IMR-90 (cell line): Measurements from ENCODE around the gene TLCD1. TPM values are rescaled to one million over a fixed set of nuclear protein-coding genes. Genes with fewer than 3 reads are reported as not detected.

Experiments
- ATAC-seq: fragments of 200-7000 bp; cut with Tn5 transposase; 2 replicates; pipeline ENCODE4 v1.9.1; 2020; ENCODE audit warnings: low read depth, mild to moderate bottlenecking, moderate library complexity
- BruUV-seq: library from RNA; stranded (reverse); fragments of 400-500 nt; replicated peaks from 2 replicates; lab custom pipeline; 2021; lab: Mats Ljungman, UMichigan
- CTCF ChIA-PET: fragments of 300-600 bp; formaldehyde crosslinking; extraction: SDS; loops from one replicate; lab custom pipeline; 2021; ENCODE audit warnings: antibody characterized with exemption; lab: Yijun Ruan, JAX
- POLR2A ChIA-PET: fragments of 300-600 bp; sonication (Branson Sonifier 250); formaldehyde crosslinking; loops from one replicate; lab custom pipeline; 2022; ENCODE audit warnings: antibody characterized with exemption; ENCODE audit not compliant: unreplicated experiment; lab: Charles Lee
- DNase-seq: peaks from one replicate; pipeline ENCODE4 v3.0.0; 2013
- H2AFZ ChIP-seq: replicated peaks from 2 replicates; pipeline ENCODE3; 2013; ENCODE audit warnings: low read length, mild to moderate bottlenecking; ENCODE audit not compliant: poor library complexity
- H2AK5ac ChIP-seq: 2 replicates; pipeline ENCODE4 v1.6.1; 2013; ENCODE audit warnings: low read depth, low read length, inconsistent platforms
- H2AK9ac ChIP-seq: replicated peaks from 2 replicates; pipeline ENCODE3; 2013; ENCODE audit warnings: mild to moderate bottlenecking, low read depth, low read length, moderate library complexity; ENCODE audit not compliant: poor library complexity
- H2BK120ac ChIP-seq: 2 replicates; pipeline ENCODE4 v1.6.1; 2013; ENCODE audit warnings: low read depth, low read length, inconsistent platforms
- H2BK15ac ChIP-seq: 3 replicates; pipeline ENCODE4 v1.6.1; 2013; ENCODE audit warnings: low read depth, low read length, inconsistent platforms
- H2BK20ac ChIP-seq: 2 replicates; pipeline ENCODE4 v1.6.1; 2013; ENCODE audit warnings: low read depth, mild to moderate bottlenecking, inconsistent platforms, low read length, moderate library complexity
- H2BK5ac ChIP-seq: 2 replicates; pipeline ENCODE4 v1.6.1; 2013; ENCODE audit warnings: mild to moderate bottlenecking, low read depth, low read length, inconsistent platforms; ENCODE audit not compliant: poor library complexity, severe bottlenecking
- H3K14ac ChIP-seq: replicated peaks from 2 replicates; pipeline ENCODE4 v1.6.1; 2013; ENCODE audit warnings: low read depth, low read length, inconsistent platforms
- H3K18ac ChIP-seq: 2 replicates; pipeline ENCODE4 v1.6.1; 2013; ENCODE audit warnings: low read depth, low read length, control low read depth
- H3K23ac ChIP-seq: 2 replicates; pipeline ENCODE4 v1.6.1; 2013; ENCODE audit warnings: low read depth, low read length, inconsistent platforms
- H3K27ac ChIP-seq: 2 replicates; pipeline ENCODE4 v1.5.1; 2013; ENCODE audit warnings: mild to moderate bottlenecking, control low read depth, low read length; ENCODE audit not compliant: insufficient read depth
- H3K27me3 ChIP-seq: 2 replicates; pipeline ENCODE4 v1.6.1; 2013; ENCODE audit warnings: low read length; ENCODE audit not compliant: control insufficient read depth, insufficient read depth
- H3K36me3 ChIP-seq: 2 replicates; pipeline ENCODE4 v1.6.1; 2013; ENCODE audit warnings: low read length, mixed read lengths; ENCODE audit not compliant: control insufficient read depth, insufficient read depth
- H3K4ac ChIP-seq: 2 replicates; pipeline ENCODE4 v1.6.1; 2013; ENCODE audit warnings: low read depth, low read length, inconsistent platforms
- H3K4me1 ChIP-seq: 2 replicates; pipeline ENCODE4 v1.6.1; 2013; ENCODE audit warnings: low read length, mixed read lengths; ENCODE audit not compliant: control insufficient read depth, insufficient read depth
- H3K4me2 ChIP-seq: 2 replicates; pipeline ENCODE4 v1.6.1; 2013; ENCODE audit warnings: low read depth, mild to moderate bottlenecking, control low read depth, low read length, moderate library complexity
- H3K4me3 ChIP-seq: 2 replicates; pipeline ENCODE4 v1.5.1; 2013; ENCODE audit warnings: low read depth, mild to moderate bottlenecking, control low read depth, low read length, moderate library complexity; ENCODE audit not compliant: insufficient read depth
- H3K56ac ChIP-seq: 2 replicates; pipeline ENCODE4 v1.6.1; 2013; ENCODE audit warnings: low read length, inconsistent platforms; ENCODE audit not compliant: insufficient read depth; ENCODE audit errors: extremely low read depth
- H3K79me1 ChIP-seq, 2 experiments: 2 replicates each; pipeline ENCODE4 v1.6.1; 2013; ENCODE audit warnings: low read length in 2 of 2, inconsistent platforms in 1 of 2, low read depth in 1 of 2
- H3K9ac ChIP-seq: 2 replicates; pipeline ENCODE4 v1.6.1; 2013; ENCODE audit warnings: low read depth, low read length, control low read depth
- H3K9me1 ChIP-seq: 2 replicates; pipeline ENCODE4 v1.6.1; 2013; ENCODE audit warnings: low read length, inconsistent platforms; ENCODE audit not compliant: insufficient read depth
- H3K9me3 ChIP-seq: 2 replicates; pipeline ENCODE4 v1.6.1; 2013; ENCODE audit warnings: low read length; ENCODE audit not compliant: control insufficient read depth, insufficient read depth
- H4K20me1 ChIP-seq: 2 replicates; pipeline ENCODE4 v1.6.1; 2013; ENCODE audit warnings: low read length, inconsistent platforms; ENCODE audit not compliant: insufficient read depth
- H4K5ac ChIP-seq: 2 replicates; pipeline ENCODE4 v1.6.1; 2013; ENCODE audit warnings: mild to moderate bottlenecking, low read depth, low read length, control low read depth
- H4K8ac ChIP-seq, 2 experiments: 2 replicates each; pipeline ENCODE4 v1.6.1; 2013; ENCODE audit warnings: low read depth in 2 of 2, low read length in 2 of 2, control low read depth in 1 of 2, inconsistent platforms in 1 of 2
- H4K91ac ChIP-seq: 2 replicates; pipeline ENCODE4 v1.6.1; 2013; ENCODE audit warnings: low read depth, low read length, inconsistent platforms; ENCODE audit not compliant: insufficient read depth
- BHLHE40 ChIP-seq: fragments of 150-350 bp; IDR thresholded peaks from 2 replicates; pipeline ENCODE4 v1.6.1; 2016; ENCODE audit warnings: mild to moderate bottlenecking, low read depth, low read length
- CEBPB ChIP-seq: IDR thresholded peaks from 2 replicates; pipeline ENCODE4 v1.6.1; 2012; ENCODE audit warnings: low read depth, low read length, improper control_type of control experiment
- CHD1 ChIP-seq: IDR thresholded peaks from 2 replicates; pipeline ENCODE4 v1.6.1; 2012; ENCODE audit warnings: low read depth, low read length, improper control_type of control experiment
- FOS ChIP-seq: fragments of 150-350 bp; IDR thresholded peaks from 2 replicates; pipeline ENCODE4 v1.6.1; 2016; ENCODE audit warnings: low read depth, low read length
- MAFK ChIP-seq: IDR thresholded peaks from 2 replicates; pipeline ENCODE4 v1.6.1; 2012; ENCODE audit warnings: low read depth, low read length, improper control_type of control experiment
- MAZ ChIP-seq: IDR thresholded peaks from 2 replicates; pipeline ENCODE4 v1.6.1; 2012; ENCODE audit warnings: low read depth, mild to moderate bottlenecking, low read length, improper control_type of control experiment, moderate library complexity, borderline replicate concordance
- NFE2L2 ChIP-seq: fragments of 150-350 bp; IDR thresholded peaks from 2 replicates; pipeline ENCODE4 v1.6.1; 2016; ENCODE audit warnings: low read depth, mild to moderate bottlenecking, low read length
- RAD21 ChIP-seq: IDR thresholded peaks from 2 replicates; pipeline ENCODE4 v1.6.1; 2012; ENCODE audit warnings: low read length, improper control_type of control experiment
- RCOR1 ChIP-seq: IDR thresholded peaks from 2 replicates; pipeline ENCODE4 v1.6.1; 2012; ENCODE audit warnings: mild to moderate bottlenecking, low read length, improper control_type of control experiment; ENCODE audit not compliant: insufficient replicate concordance
- SMC3 ChIP-seq: fragments of 150-350 bp; IDR thresholded peaks from 2 replicates; pipeline ENCODE4 v1.6.1; 2016; ENCODE audit warnings: low read depth, mild to moderate bottlenecking, antibody characterized with exemption, low read length, moderate library complexity
- USF2 ChIP-seq: fragments of 150-350 bp; IDR thresholded peaks from 2 replicates; pipeline ENCODE4 v1.6.1; 2017; ENCODE audit warnings: mild to moderate bottlenecking, antibody characterized with exemption, low read length, low read depth
- WGBS, 2 experiments: methylation state at CpG; one replicate each; pipeline versions ENCODE4 v1.1.5 to v1.1.7; 2013; ENCODE audit warnings: missing lambda C conversion rate in 2 of 2; ENCODE audit not compliant: insufficient read length in 1 of 2; ENCODE audit errors: extremely low coverage in 2 of 2; 5-methylcytosine and 5-hydroxymethylcytosine counted together
- dilution Hi-C: fragments of 300-500 bp; cut with HindIII; formaldehyde crosslinking; loops from one replicate; pipeline ENCODE4 v1.14.3; 2018; ENCODE audit warnings: low sequenced_read_pairs; ENCODE audit not compliant: unreplicated experiment
- in situ Hi-C: fragments of 300-500 bp; cut with MboI; formaldehyde crosslinking; loops from 3 replicates; pipeline ENCODE4 v1.14.3; 2019; ENCODE audit warnings: low sequenced_read_pairs, inconsistent platforms, mixed read lengths
- intact Hi-C: fragments of 100-400 bp; cut with micrococcal nuclease; formaldehyde crosslinking; loops from 2 replicates; pipeline ENCODE4 v1.10.0; 2022
- polyA plus RNA-seq, 3 experiments: library from polyadenylated mRNA; depleted of rRNA; stranded (reverse); fragments of >200 nt; gene quantifications; 2 replicates each; pipeline ENCODE4 v1.2.3, GENCODE V29; 2012; ENCODE audit warnings: low replicate concordance in 1 of 3
- total RNA-seq: library from RNA; depleted of rRNA; stranded (reverse); fragments of >200 nt; gene quantifications from 2 replicates; pipeline ENCODE4 v1.2.3, GENCODE V29; 2012

Gene TLCD1
- total and polyA plus RNA-seq, 2 of the 4 experiments (the other 2 are of a cell fraction) = 3.6 to 9.3 TPM

- no peak overlapping the region for H3K27ac ChIP-seq
- H2BK5ac ChIP-seq = no peak overlapping the region
- 0 out of 2 replicates have a peak, but pooled peaks cover 2% of the 10 kb centered on the region for H3K4me1 ChIP-seq
- intact Hi-C loops = no loop called here
- peak overlapping the region; percentile 42 for H2AK9ac ChIP-seq
- H4K5ac ChIP-seq = no peak overlapping the region
- H3K9me3 ChIP-seq = no peaks in the 10 kb centered on the region
- no peak overlapping the region for H2AK5ac ChIP-seq
- no peaks in the 10 kb centered on the region for H3K36me3 ChIP-seq
- no peak overlapping the region for H3K56ac ChIP-seq
- no peak overlapping the region for H3K4ac ChIP-seq
- no peak overlapping the region for H3K18ac ChIP-seq
- H4K20me1 ChIP-seq = no peaks in the 10 kb centered on the region
- H2BK120ac ChIP-seq = no peak overlapping the region
- H3K9ac ChIP-seq = no peak overlapping the region
- POLR2A ChIA-PET = no interaction called here
- no peaks in the 10 kb centered on the region for H3K9me1 ChIP-seq
- no peaks in the 10 kb centered on the region for H3K79me1 ChIP-seq
- dilution Hi-C loops = no loop called here
- H3K4me2 ChIP-seq = no peak overlapping the region
- H3K27me3 ChIP-seq = no peaks in the 10 kb centered on the region
- BruUV-seq = no TSS peak
- WGBS, 2 experiments = 0% methylated on average over 1 of the region's 5 CpGs; no CpG with 5 or more reads in 1 of the 2 experiments
- H4K91ac ChIP-seq = no peak overlapping the region
- DNase-seq (no peak), ATAC-seq (peak; percentile 61)
- no peak overlapping the region for H2BK15ac ChIP-seq
- in situ Hi-C loops = loop anchor here (10.0 kb wide), 1 partner anchor 370 kb away; no protein-coding TSS in a partner anchor
- no peak overlapping the region for H3K23ac ChIP-seq
- H2AFZ ChIP-seq = peak overlapping the region; percentile 49
- H4K8ac ChIP-seq = no peak overlapping the region
- H2BK20ac ChIP-seq = no peak overlapping the region
- TF ChIP-seq USF2 (no peak), BHLHE40 (no peak), RCOR1 (no peak), CEBPB (no peak), SMC3 (no peak), RAD21 (no peak), NFE2L2 (no peak), MAZ (no peak; the same call in 1 of the 2 replicates), MAFK (no peak), FOS (no peak), CHD1 (no peak)
- CTCF ChIA-PET = interaction anchor here (1.5 kb wide), 1 partner anchor 8 kb away, joined by 5 read pairs; no protein-coding TSS in a partner anchor
- H3K4me3 ChIP-seq = no peak overlapping the region
- no peak overlapping the region; the same call in 1 of the 2 replicates for H3K14ac ChIP-seq
Observed at GRCh38 chr17:28735242-28735722, 9.2 kb upstream of the TLCD1 start.
